A549 treated with RU486 at 1 μM for 4 hours (cell line): ENCODE measurements around the gene ZNF534. TPM values are rescaled to one million over a fixed set of nuclear protein-coding genes. Genes with fewer than 3 reads are reported as not detected.

ENCODE experiments used
- total RNA-seq: library from RNA; stranded (reverse); fragments of 200-300 nt; extraction: Qiagen RNA extraction; gene quantifications from 5 replicates; pipeline ENCODE4 v1.2.3, GENCODE V29; 2022; ENCODE audit warnings: low read depth

The ZNF534 gene
- not detected in 5 replicates for total RNA-seq

DNA sequence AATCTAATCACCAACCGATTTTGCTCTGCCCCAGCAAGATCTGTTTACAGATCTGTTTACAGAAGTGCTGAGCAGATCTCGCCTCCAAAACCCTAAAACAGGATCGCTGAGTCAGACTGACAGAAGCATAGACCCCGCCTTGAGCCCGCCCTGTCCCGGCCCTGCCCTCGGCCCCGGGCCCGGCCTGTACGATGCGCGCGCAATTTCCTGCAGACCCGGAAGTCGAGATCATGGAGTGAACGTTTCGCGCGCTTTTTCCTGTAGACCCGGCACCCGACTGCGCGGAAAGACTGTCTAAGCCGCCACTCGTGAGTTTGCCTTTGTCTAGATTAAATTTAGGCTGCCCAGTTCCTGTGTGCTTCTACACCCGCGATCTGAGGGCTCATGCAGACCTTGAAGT is at the start of gene ZNF534:
Gene ZNF534, plus strand, starts transcription at position 212 of the 400 bp plus-strand sequence. CDS start 2,327 bp downstream, outside the sequence.

GRCh38 chr19:52397310-52398080 is 31.5 kb upstream of the ZNF534 start, which contains the start of gene ZNF528:
Gene ZNF528, plus strand, starts transcription at chr19:52397849. Its CDS starts 4,165 bp downstream, at chr19:52402014.

DNA sequence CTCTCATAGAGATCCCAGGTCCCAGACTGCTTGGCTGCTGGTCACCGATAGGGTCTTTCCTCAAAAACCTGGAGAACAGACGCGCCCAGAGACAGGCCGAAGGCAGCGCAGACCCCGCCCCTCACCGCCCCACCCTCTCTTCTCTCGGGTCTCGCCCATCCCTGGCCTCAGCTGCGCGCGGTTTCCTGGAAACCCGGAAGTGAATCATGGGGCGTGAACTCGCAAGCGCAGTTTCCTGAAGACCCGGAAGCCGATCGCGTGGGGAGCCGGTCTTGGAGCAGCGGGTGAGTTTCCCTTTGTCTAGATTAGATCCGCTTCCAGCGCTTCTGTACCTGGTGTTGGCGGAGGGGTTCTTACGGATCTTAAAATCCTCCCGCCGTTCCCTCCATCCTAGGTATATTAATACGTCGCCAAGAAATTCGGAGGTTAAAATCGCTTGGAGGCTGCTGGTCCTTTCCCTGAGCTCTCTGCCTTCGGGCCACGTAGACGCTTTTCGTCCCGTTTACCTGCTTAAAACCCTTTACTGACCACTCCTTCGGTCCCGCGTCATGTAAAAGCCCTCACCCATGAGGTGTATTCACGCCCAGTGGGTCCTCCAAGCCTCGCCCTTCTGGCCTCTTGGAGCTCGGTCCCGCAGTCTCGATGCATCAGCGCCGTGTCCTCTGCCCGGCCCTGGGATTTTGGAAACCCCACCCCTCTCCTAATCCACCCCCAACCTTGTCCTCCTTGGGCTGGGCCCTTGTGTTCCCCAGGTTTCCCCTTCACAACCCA is 24.6 kb downstream of the ZNF534 start, which contains the start of gene ZNF578:
Gene ZNF578, plus strand, starts transcription at position 230 of the 771 bp plus-strand sequence. CDS start 48,293 bp downstream, outside the sequence.

Other genes with a start within 250 kb of the ZNF534 start
- gene PPP2R1A, start 239.1 kb upstream of the ZNF534 start, total RNA-seq: 184 to 327 TPM (median 302 TPM) in 5 replicates
- 5.3 to 13.6 TPM (median 9.6 TPM) in 5 replicates for gene ZNF766, start 159.6 kb upstream of the ZNF534 start, total RNA-seq
- 6.8 to 20.4 TPM (median 16.3 TPM) in 5 replicates for gene ZNF480, start 132.0 kb upstream of the ZNF534 start, total RNA-seq
- 0.06 TPM in 1 of 5 replicates, not detected in the others for gene ZNF610, start 92.9 kb upstream of the ZNF534 start, total RNA-seq
- 0.74 to 1.3 TPM (median 1.1 TPM) in 5 replicates for gene ZNF880, start 59.2 kb upstream of the ZNF534 start, total RNA-seq
- gene ZNF528, start 31.3 kb upstream of the ZNF534 start, total RNA-seq: 0.10 TPM in 1 of 5 replicates, not detected in the others
- gene ZNF578, start 24.4 kb downstream of the ZNF534 start, total RNA-seq: not detected in 5 replicates
- gene ZNF808, start 98.5 kb downstream of the ZNF534 start, total RNA-seq: 0.03 to 0.13 TPM (median 0.08 TPM) in 4 of 5 replicates, not detected in the other
- gene ZNF701, start 141.1 kb downstream of the ZNF534 start, total RNA-seq: 0.09 to 0.30 TPM (median 0.11 TPM) in 5 replicates
- 0.06 to 0.15 TPM (median 0.15 TPM) in 3 of 5 replicates, not detected in the others for gene ZNF83, start 209.2 kb downstream of the ZNF534 start, total RNA-seq